Mucosa of gallbladder (tissue), 1 donor: ENCODE measurements around the gene TWNK. TPM values are rescaled to one million over a fixed set of nuclear protein-coding genes. Genes with fewer than 3 reads are reported as not detected.
"Not testable (repeated sequence)": the region's sequence is repeated elsewhere in the genome, so short reads cannot be mapped to it uniquely, and the experiment has no call there.

Experiments
- DNase-seq: peaks from one replicate; pipeline ENCODE4 v3.0.0-alpha.2; 2020; ENCODE audit warnings: low spot score
- total RNA-seq: library from RNA; stranded (reverse); gene quantifications from one replicate; pipeline ENCODE4 v1.2.1, GENCODE V29; 2021
- donor health status: DM: no; HTN: no; CAD: no.

The TWNK gene
- total RNA-seq, 1 donor from 2014 or later, result 5.7 TPM

GRCh38 chr10:101030496-101031127, 43.3 kb downstream of the TWNK start:
- no peak for DNase-seq

GRCh38 chr10:101031128-101031795, 43.9 kb downstream of the TWNK start, which contains the start of the genes PDZD7 and SFXN3:
Gene PDZD7 (minus strand): TSS chr10:101031129. CDS start chr10:101030219, 910 bp downstream.
Gene SFXN3 (plus strand): TSS chr10:101031234. CDS start chr10:101034695, 3,461 bp downstream.
- peak; percentile 97 for DNase-seq

DNA sequence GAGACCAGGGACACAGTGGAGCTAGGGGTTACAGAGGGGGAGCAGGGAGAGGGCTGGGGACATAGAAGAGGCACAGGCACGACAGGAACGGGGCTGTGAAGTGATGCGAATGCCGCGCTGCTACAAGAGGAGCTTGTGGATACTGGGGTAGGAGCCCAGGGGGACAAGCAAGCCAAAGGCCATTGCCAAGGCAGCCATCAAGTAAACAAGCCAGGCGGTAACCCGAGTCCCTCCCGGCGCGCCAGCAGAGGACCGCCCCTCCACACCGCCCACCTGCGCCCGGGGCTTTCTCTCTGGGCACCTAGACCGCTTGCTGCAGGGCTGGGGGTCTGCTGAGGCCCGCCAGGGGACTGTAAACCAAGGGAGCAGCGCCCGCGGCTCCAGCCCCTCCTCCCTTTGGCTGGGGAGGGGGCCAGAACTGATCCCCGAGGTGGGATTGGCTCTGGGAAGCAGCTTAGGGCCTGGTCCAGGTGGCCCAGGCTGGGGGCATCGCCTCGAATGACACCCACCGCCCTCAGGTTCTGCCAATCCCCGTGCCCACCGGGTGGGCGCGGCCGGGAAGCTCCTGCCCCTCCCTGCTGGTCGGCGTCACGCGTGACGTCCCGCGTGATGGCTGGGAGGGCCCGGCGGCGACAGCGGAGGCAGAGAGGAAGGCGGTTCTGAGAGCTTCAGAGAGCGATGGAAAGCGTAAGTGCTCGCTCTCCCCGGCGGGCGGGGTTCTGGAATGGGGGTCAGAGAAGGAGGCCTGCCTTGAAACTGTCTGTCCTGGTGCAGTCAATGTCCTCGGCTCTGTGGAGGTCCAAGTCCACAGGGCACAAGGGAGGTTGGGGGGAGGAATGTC, 44.7 kb downstream of the TWNK start:
- peak; percentile 44 for DNase-seq

GRCh38 chr10:101032637-101033224, 45.4 kb downstream of the TWNK start:
- DNase-seq, result peak; percentile 81

GRCh38 chr10:101033276-101033675, 45.9 kb downstream of the TWNK start:
- DNase-seq, result peak; percentile 28

DNA sequence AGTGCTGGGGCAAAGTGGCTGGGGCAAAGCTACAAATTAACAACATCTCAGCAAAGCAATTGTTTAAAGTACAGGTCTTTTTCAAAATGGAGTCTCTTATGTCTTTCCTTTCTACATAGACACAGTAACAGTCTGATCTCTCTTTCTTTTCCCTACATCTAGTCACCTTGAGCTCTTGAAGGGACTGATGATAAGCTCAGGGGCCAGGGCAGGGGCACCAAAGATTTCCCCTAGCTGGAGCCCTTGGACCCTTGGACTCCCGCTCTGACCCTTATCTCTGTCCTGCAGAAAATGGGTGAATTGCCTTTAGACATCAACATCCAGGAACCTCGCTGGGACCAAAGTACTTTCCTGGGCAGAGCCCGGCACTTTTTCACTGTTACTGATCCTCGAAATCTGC, 47.1 kb downstream of the TWNK start:
- not testable (repeated sequence) for DNase-seq

GRCh38 chr10:101035314-101035713, 48.0 kb downstream of the TWNK start:
- no peak for DNase-seq

GRCh38 chr10:101035916-101036702, 48.8 kb downstream of the TWNK start:
- no peak for DNase-seq

DNA sequence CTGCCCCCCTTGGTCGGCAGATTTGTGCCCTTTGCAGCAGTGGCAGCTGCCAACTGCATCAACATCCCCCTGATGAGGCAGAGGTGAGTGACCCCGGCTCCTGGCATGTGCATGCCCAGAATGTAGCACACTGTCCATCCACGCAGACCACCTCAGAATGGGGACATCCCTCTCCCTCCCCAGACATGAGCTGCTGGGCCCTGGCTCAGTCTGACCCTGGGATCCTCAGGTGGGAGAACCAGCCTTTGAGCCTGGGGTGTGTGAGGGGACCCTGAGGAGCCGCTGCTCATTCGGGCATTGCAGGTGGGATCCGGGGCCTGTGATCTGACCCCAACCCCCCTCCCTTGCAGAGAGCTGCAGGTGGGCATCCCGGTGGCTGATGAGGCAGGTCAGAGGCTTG, 49.4 kb downstream of the TWNK start:
- no peak for DNase-seq

- no peak for DNase-seq
These were observed 51.1 kb downstream of the TWNK start for GRCh38 chr10:101038484-101038883.

DNA sequence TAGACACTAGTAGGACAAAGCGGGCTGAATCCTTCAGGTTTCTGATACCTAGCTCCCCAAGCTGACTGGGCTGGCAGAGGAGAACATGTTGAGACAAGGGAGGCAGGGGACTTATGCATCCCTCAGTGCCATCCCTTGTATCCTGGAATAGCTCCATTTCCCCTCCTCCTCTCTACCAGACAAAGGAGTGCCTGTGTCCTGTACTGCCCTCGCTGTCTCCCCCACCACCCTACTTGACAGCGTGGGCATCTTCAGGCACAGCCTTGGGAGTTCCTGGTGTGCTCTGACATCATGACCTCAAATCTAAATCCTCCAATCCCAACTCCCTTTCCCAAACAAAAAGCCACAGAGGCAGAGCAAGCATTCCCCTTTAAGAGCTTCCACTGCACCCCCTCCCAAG, 52.7 kb downstream of the TWNK start:
- no peak for DNase-seq

DNA sequence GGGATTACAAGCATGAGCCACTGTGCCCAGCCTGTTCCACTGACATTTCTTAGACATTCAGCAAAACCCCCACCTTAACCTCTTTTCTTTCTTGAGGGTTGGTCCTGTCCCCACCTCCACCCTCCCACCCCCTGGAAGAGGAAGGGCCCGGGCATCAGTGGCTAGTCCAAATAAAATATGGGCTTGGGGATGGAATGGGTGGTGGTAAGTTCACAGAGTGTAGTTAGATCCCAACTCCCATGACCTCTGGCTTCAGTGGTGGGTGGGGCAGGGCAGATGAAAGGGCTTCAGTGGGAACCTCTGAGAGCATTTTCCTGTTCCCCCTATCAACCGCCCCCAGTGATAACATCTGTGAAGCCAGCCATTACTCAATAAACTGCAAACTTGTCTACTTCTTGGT, 53.5 kb downstream of the TWNK start:
- DNase-seq, result no peak

GRCh38 chr10:101041252-101041761, 54.0 kb downstream of the TWNK start:
- DNase-seq, result peak; percentile 86

DNA sequence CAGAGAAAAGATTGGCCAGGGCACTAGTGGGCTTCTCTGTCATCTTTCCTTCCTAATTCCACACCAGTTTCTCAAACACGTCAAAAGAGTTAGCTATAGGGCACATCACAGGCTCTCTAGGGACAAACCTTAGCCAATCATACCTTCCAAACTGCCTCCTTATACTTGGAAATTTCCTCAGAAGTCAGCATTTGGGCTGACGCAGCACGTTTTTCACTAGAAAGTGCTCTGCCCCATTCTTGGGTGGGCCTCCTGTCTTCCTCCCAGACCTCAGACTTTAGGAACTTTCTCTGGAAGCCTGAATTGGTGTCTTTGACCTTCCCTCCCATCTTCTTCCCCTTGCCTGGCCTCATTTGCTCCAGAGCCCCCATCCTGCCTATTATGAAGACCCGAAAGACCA, 54.8 kb downstream of the TWNK start:
- DNase-seq, result no peak

GRCh38 chr10:101042667-101043362, 55.5 kb downstream of the TWNK start:
- peak; percentile 97 for DNase-seq

DNA sequence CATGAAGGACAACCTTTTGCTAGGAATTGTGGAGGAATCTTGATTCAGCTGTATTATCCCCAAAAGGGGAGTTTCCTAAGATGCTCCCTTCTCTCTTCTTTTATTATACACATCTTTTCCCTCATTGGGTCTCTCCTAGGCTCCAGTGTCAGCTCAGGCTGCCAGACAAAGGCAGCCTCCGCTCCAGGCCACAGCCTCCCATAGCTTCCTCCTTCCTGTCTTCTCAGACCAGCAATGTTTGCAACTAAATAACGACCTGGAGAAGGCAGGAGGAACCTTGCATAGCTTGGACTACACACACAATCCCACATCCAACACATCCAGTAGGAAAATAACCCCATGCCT, 56.0 kb downstream of the TWNK start:
- DNase-seq, result no peak
